Adrenal gland (tissue), 5 donors: ENCODE measurements around the gene PHF20.

Source experiments
- POLR2A ChIP-seq, 2 donors: fragments of 450-650 bp; IDR thresholded peaks; one replicate each; pipeline ENCODE4 v1.6.1; 2017; ENCODE audit warnings: antibody characterized with exemption in 2 of 2, mild to moderate bottlenecking in 2 of 2, moderate library complexity in 1 of 2
- TF ChIP-seq, protein P1 (sequence below), 6 experiments: fragments of 450-650 bp in 4 of 6; fragments of 200-600 bp in 2 of 6; sonication (generic) in 1 of 6; IDR thresholded peaks; 1 replicate in 5 of 6; 2 replicates in 1 of 6; pipeline versions ENCODE4 v1.5.1 to v1.8.0; 2016 to 2021; ENCODE audit warnings: antibody characterized with exemption in 6 of 6, mild to moderate bottlenecking in 2 of 6, moderate library complexity in 1 of 6
- donor health status: DM: no; HTN: no; CAD: no.

DNA sequence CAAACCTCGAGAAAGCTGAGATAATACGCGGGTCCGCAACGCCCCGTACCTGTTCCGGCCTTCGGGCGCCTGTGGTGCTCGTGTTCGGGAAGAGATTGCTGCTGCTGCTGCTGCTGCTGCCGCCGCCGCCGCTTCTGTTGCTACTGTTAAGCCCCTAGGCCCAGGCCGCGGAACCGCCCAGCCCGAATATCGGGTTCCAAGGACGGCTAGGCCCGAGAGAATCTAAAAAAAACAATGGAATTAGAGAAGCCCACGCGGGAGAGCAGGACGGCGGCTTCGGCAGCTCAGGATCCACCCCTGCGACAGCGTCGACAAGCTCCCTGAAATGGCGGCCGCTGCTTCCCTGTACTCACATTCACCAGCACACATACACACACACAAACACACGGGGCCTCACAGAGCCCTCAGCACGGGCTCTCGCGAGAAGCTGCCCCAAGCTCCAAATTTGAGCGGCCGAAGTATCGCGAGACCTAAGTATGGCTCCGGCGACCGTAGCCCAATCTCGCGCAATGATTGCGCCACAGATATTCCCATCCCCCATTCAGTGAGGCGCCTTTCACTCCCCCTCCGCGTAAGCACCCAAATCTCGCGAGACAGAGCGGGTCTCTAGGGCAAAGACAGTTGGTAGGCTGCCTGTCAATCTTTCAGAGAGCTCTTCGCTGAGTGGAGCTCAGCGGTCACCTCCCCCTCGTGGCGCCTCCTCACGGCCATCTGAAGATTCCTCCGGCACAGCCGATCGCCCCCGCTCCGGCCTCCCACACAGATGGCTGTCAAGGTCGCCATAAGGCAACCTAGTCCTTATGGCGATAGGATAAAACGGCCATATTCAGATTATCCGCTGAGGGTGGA, 29.7 kb upstream of the PHF20 start, which contains the start of gene RBM39:
- TF ChIP-seq, protein P1, sequence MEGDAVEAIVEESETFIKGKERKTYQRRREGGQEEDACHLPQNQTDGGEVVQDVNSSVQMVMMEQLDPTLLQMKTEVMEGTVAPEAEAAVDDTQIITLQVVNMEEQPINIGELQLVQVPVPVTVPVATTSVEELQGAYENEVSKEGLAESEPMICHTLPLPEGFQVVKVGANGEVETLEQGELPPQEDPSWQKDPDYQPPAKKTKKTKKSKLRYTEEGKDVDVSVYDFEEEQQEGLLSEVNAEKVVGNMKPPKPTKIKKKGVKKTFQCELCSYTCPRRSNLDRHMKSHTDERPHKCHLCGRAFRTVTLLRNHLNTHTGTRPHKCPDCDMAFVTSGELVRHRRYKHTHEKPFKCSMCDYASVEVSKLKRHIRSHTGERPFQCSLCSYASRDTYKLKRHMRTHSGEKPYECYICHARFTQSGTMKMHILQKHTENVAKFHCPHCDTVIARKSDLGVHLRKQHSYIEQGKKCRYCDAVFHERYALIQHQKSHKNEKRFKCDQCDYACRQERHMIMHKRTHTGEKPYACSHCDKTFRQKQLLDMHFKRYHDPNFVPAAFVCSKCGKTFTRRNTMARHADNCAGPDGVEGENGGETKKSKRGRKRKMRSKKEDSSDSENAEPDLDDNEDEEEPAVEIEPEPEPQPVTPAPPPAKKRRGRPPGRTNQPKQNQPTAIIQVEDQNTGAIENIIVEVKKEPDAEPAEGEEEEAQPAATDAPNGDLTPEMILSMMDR (IDR thresholded peaks at IDR 0.05): peak in 5 of 6 experiments; percentile 17 to 51 (median 41)
- TF ChIP-seq POLR2A (IDR thresholded peaks at IDR 0.05): peak; percentile 97 to 99
